NCI-H2227 treated with DMSO at 0.1 percent for 48 hours (cell line): ENCODE results near the gene TTPAL.
"Not testable (repeated sequence)": the region's sequence is repeated elsewhere in the genome, so short reads cannot be mapped to it uniquely, and the experiment has no call there.

Experiments used
- DNase-seq: peaks from one replicate; lab custom pipeline; 2025; lab: John Stamatoyannopoulos, UW

TTPAL gene

DNA sequence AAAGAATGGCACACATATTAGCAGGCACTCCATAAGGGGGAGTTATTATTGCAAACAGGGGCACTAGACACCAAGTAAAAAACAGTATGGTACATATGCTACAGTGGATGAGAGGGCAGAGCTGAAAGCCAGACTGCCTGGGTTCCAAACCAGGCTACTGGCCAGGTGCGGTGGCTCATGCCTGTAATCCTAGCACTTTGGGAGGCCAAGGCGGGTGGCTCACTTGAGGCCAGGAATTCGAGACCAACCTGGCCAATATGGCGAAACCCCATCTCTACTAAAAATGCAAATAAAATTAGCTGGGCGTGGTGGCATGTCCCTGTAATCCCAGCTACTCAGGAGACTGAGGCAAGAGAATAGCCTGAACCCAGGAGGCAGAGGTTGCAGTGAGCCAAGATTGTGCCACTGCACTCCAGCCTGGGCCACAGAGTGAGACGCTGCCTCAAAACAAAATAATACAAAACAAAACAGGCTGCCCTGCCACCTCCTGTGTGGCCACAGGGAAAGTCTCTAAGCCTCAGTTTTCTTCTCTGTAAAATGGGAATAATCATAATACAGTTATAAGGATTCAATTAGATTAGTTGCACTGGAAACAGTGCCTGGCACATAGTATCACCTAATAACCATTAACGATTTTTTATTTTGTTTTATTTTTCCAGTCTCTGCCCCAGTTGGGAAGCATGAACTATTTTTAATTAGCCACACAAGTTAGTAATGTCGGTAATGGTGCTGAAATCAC lies 7.5 kb upstream of the TTPAL start:
- no peak for DNase-seq

DNA sequence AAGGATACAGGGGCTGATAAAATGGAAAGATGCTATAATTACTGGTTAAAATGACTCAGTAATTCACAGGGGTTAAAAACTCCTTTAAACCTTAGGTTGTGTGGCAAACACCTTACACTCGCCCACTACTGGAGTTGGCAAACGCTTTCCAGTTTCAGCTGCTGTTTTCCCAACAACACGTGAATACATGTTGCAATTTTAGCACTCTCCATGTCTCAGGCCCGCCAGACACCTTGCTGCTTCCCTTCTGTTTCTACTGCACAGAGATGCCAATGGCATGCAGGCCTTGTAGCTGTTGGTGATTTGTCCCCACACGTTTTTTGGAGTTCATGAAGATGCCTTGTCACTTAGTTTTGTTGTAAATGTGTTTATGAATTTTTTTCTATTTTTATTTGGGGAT lies 5.3 kb upstream of the TTPAL start:
- DNase-seq, result no peak

DNA sequence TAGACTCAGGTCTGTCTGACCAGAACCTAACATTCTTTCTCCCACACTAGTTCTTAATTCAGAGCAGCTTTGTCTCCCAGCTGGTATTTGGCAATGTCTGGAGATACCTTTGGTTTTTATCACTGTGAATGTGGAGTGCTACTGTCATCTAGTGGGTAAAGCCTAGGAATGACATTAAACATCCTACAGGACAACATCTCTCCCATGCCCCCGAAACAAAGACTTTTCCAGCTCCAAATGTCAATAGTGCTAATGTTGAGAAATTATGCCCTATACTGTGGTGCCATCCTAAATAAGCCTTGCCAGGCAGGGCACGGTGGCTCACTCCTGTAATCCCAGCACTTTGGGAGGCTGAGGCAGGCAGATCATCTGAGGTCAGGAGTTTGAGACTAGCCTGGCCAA lies 4.2 kb upstream of the TTPAL start:
- peak; percentile 9 for DNase-seq

GRCh38 chr20:44472283-44472682 lies 3.4 kb upstream of the TTPAL start:
- DNase-seq, result not testable (repeated sequence)

- DNase-seq, result no peak
Observed at GRCh38 chr20:44475372-44475693, 341 bp upstream of the TTPAL start.

DNA sequence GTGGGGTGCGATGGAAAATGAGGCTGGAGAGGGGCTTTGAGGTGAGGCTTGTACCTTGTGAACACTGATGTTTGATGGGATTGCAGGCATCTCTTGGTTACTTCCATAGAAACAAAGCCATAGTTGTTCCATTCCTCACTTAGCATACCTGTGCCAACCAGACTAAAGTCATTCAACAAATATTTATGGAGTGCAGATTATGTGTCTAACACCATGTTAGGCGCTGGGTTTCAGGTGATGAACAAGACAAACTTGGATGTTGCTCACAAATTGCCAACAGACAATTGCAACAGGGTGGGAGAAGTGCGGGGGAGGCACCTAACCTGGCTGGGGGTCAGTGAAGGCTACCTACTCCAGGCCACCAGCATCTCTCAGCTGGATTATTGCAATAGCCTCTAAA lies 1.5 kb downstream of the TTPAL start:
- no peak for DNase-seq

DNA sequence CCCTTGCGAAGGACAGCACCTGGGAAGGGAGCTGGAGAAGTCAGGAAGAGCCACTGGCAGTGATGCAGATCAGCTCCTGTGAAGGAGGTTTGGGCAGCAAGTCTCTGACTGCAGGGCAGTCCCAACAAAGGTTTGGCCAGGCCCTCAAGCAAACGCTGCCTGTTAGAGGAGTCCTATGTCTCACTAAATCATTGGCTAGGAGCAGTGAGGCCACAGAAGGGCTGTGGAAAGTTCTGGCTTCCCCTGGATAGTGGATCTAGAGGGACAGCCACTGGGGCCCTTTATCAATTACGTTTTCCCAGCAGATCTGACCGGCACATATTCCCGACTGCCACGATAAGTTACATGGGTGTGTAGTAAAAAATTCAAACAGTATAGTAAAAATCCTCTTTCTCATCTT lies 2.5 kb downstream of the TTPAL start:
- no peak for DNase-seq

- DNase-seq, result no peak
Observed at GRCh38 chr20:44479643-44480042, 4.0 kb downstream of the TTPAL start.

GRCh38 chr20:44480097-44480496 lies 4.4 kb downstream of the TTPAL start:
- DNase-seq, result no peak

- DNase-seq, result no peak
Observed at GRCh38 chr20:44481719-44482416, 6.2 kb downstream of the TTPAL start.

DNA sequence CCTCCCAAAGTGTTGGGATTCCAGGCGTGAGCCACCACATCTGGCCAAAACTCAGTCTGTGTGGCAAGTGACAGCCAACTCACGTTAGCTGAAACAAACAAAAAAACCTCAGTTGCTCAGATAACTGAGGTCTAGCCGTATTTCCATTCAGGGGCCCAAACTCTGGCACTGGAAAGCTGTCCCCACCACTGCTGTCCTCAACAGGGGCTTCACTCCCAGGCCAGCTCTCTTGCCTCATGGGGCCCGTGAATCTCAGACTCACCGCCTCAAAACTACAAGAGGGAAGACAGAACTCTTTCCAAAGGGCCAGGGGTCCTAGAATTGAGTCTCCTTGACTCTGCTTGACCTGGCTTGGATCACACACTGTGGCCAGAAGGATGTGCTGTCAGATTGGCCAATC lies 7.4 kb downstream of the TTPAL start:
- DNase-seq, result no peak

- no peak for DNase-seq
Observed at GRCh38 chr20:44485078-44485829, 9.6 kb downstream of the TTPAL start.

DNA sequence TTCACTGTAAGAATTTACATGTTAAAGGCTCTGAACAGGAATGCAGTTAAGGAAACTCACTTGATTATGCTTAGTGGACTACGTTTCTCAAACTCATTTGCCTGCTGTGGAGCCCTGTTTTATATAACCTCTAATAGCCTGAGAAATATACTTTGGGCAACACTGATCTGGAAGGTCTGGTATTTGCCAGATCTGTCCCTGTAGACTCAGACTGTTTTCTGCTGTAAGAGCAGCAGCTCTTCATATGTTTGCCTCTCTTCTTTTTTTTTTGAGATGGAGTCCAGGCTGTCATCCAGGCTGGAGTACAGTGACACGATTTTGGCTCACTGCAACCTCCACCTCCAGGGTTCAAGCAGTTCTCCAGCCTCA lies 10.1 kb downstream of the TTPAL start:
- no peak for DNase-seq

GRCh38 chr20:44488551-44488950 lies 12.9 kb downstream of the TTPAL start:
- DNase-seq, result no peak

- DNase-seq, result no peak
Observed at GRCh38 chr20:44489223-44489622, 13.5 kb downstream of the TTPAL start.

- DNase-seq, result no peak
Observed at GRCh38 chr20:44489931-44490330, 14.3 kb downstream of the TTPAL start.

GRCh38 chr20:44491635-44492395 lies 16.1 kb downstream of the TTPAL start:
- no peak for DNase-seq

- DNase-seq, result no peak
Observed at GRCh38 chr20:44494266-44494665, 18.6 kb downstream of the TTPAL start.

- no peak for DNase-seq
Observed at GRCh38 chr20:44494681-44495080, 19.0 kb downstream of the TTPAL start.

- DNase-seq, result no peak
Observed at GRCh38 chr20:44495257-44495656, 19.6 kb downstream of the TTPAL start.

DNA sequence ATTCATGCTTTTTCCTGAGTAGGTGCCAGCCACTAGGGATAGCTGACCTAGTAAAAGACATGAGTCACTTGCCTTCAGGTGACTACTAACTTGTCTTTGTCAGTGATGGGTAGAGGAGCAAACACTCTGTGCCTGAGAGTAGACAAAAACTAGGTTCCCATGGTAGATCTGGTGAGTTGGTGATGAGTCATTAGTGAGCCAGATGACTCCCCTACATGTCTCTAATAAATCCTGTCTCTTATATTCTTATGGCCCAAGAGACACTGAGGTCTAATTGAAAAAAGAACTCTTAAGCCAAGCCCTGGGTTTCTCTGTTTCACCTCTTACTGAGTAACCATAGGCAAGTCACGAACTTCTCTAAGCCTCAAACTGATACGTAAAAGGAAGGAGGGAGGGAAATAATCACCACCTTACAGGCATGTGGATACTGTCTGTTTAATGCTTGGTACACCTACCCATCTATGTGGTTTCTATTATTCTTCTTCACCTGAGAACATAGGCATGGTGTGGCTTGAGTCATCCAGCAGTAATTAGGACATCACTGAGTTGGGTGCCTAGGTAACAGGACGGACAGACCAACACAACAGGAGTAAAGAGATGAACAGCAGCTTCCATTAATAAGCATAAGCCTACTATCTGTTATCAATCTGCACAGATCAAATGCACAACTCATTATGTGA lies 20.3 kb downstream of the TTPAL start:
- DNase-seq, result no peak

DNA sequence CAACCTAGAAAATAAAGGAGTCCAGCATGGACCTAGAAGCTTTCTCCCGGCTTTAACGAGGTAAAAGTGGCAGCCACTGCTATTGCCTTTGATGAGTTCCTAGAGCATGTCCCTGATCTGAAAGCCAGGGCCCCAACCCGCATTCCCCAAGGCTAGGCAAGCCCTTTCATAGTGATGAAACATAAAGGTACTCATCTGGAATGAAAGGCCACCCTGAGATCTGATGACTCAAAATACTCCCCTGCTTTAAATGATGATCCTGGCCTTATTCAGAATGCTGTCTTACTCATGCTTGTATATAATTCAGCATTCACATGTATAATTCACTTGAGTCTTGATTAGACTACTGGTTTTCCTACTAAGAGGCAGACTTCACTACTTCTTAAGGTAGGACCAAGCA lies 21.3 kb downstream of the TTPAL start:
- no peak for DNase-seq
